HL-60 (cell line): ENCODE measurements around the gene ENOX1.

Experiments
- CTCF ChIP-seq: IDR thresholded peaks from one replicate; pipeline ENCODE4 v1.5.1; 2011; ENCODE audit warnings: low read length, control low read depth, inconsistent platforms; ENCODE audit not compliant: insufficient read depth
- GABPA ChIP-seq: IDR thresholded peaks from 2 replicates; pipeline ENCODE4 v1.6.1; 2012; ENCODE audit warnings: low read depth
- SPI1 ChIP-seq: IDR thresholded peaks from 2 replicates; pipeline ENCODE4 v1.6.1; 2012; ENCODE audit warnings: low read depth, mild to moderate bottlenecking, borderline replicate concordance

- TF ChIP-seq CTCF (no peak), SPI1 (no peak), GABPA (no peak)
These were observed 322.1 kb downstream of the ENOX1 start for GRCh38 chr13:43464578-43465264.
